ENCODE data around the gene CCNT2. TPM values are rescaled to one million over a fixed set of nuclear protein-coding genes. Genes with fewer than 3 reads are reported as not detected.
A peak's percentile ranks its signal among the peaks of the same experiment; 100 is the strongest.
"Not testable (repeated sequence)": the region's sequence is repeated elsewhere in the genome, so short reads cannot be mapped to it uniquely, and the experiment has no call there.

Gene CCNT2
- total RNA-seq, 1 experiment from 2014 or later = 41.7 TPM

- ChIA-PET POLR2A (ENCODE audit: low non-redundant PET) (no interaction called here), CTCF (no interaction called here)
- no peaks in the 10 kb centered on the region for H3K4me1 ChIP-seq (ENCODE audit: insufficient read depth, low read length, poor library complexity, severe bottlenecking)
- TF ChIP-seq EZH2 (IDR thresholded peaks at IDR 0.05; ENCODE audit: borderline replicate concordance, low read depth, low read length, poor library complexity, severe bottlenecking) (no peak), CTCF (conservative IDR thresholded peaks at IDR 0.05; ENCODE audit: low read depth, low read length) (no peak)
- no peak overlapping the region for H3K27ac ChIP-seq (ENCODE audit: low read depth, low read length, poor library complexity, severe bottlenecking)
- H3K27me3 ChIP-seq (replicated peaks; ENCODE audit: insufficient read depth, low read depth, low read length, poor library complexity) = no peaks in the 10 kb centered on the region
- peaks cover 46% of the 10 kb centered on the region for H3K36me3 ChIP-seq (ENCODE audit: insufficient read depth, low read length, poor library complexity, severe bottlenecking)
- intact Hi-C loops (cut with micrococcal nuclease; ENCODE audit: unreplicated experiment) = no loop called here
- BruUV-seq (replicated peaks) = TSS peak; percentile 7
- no peak overlapping the region for H3K4me3 ChIP-seq (ENCODE audit: low read depth, low read length, poor library complexity, severe bottlenecking)
- no peaks in the 10 kb centered on the region for H3K9me3 ChIP-seq (ENCODE audit: low read depth, low read length, poor library complexity, severe bottlenecking)
- no peak for DNase-seq (ENCODE audit: low spot score)
Measured at GRCh38 chr2:134954065-134954464, 35.4 kb downstream of the CCNT2 start.

GRCh38 chr2:134955744-134956143, 37.1 kb downstream of the CCNT2 start:
- intact Hi-C loops (cut with micrococcal nuclease; ENCODE audit: unreplicated experiment) = no loop called here
- no peak overlapping the region for H3K27ac ChIP-seq (ENCODE audit: low read depth, low read length, poor library complexity, severe bottlenecking)
- CTCF ChIA-PET = no interaction called here
- no peaks in the 10 kb centered on the region for H3K4me1 ChIP-seq (ENCODE audit: insufficient read depth, low read length, poor library complexity, severe bottlenecking)
- no peak for DNase-seq (ENCODE audit: low spot score)
- TF ChIP-seq EZH2 (IDR thresholded peaks at IDR 0.05; ENCODE audit: borderline replicate concordance, low read depth, low read length, poor library complexity, severe bottlenecking) = no peak
- no peak for TF ChIP-seq CTCF (conservative IDR thresholded peaks at IDR 0.05; ENCODE audit: low read depth, low read length)
- no peak overlapping the region for H3K4me3 ChIP-seq (ENCODE audit: low read depth, low read length, poor library complexity, severe bottlenecking)
- peaks cover 37% of the 10 kb centered on the region for H3K36me3 ChIP-seq (ENCODE audit: insufficient read depth, low read length, poor library complexity, severe bottlenecking)
- POLR2A ChIA-PET (ENCODE audit: low non-redundant PET) = no interaction called here
- no TSS peak for BruUV-seq (replicated peaks)
- H3K9me3 ChIP-seq (ENCODE audit: low read depth, low read length, poor library complexity, severe bottlenecking) = no peaks in the 10 kb centered on the region
- no peaks in the 10 kb centered on the region for H3K27me3 ChIP-seq (replicated peaks; ENCODE audit: insufficient read depth, low read depth, low read length, poor library complexity)

DNA sequence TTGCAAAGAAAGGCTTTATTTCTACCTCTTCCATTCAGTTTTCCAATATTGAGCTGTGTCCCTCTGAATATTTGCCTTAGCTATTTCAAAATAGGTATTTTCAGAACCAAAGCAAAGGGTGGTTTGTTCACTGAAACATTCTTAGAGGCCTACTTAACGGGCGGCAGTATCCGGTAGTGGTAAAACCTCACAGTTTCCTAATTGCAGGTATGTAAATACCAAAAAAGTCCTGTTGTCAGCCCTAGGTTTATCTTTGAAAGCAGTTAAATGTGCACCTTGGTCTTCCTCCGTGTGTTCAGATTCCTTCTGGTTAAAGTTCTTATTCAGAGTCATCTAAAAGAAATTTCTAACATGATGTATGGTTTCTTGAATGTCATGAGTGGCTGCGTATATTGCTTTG, 38.9 kb downstream of the CCNT2 start:
- DNase-seq (ENCODE audit: low spot score) = no peak
- TF ChIP-seq CTCF (conservative IDR thresholded peaks at IDR 0.05; ENCODE audit: low read depth, low read length) (no peak), EZH2 (IDR thresholded peaks at IDR 0.05; ENCODE audit: borderline replicate concordance, low read depth, low read length, poor library complexity, severe bottlenecking) (no peak)
- H3K9me3 ChIP-seq (ENCODE audit: low read depth, low read length, poor library complexity, severe bottlenecking) = no peaks in the 10 kb centered on the region
- H3K4me1 ChIP-seq (ENCODE audit: insufficient read depth, low read length, poor library complexity, severe bottlenecking) = no peaks in the 10 kb centered on the region
- no peaks in the 10 kb centered on the region for H3K27me3 ChIP-seq (replicated peaks; ENCODE audit: insufficient read depth, low read depth, low read length, poor library complexity)
- POLR2A ChIA-PET (ENCODE audit: low non-redundant PET) = no interaction called here
- H3K4me3 ChIP-seq (ENCODE audit: low read depth, low read length, poor library complexity, severe bottlenecking) = no peak overlapping the region
- intact Hi-C loops (cut with micrococcal nuclease; ENCODE audit: unreplicated experiment) = no loop called here
- CTCF ChIA-PET = no interaction called here
- no peak overlapping the region for H3K27ac ChIP-seq (ENCODE audit: low read depth, low read length, poor library complexity, severe bottlenecking)
- no TSS peak for BruUV-seq (replicated peaks)
- peaks cover 37% of the 10 kb centered on the region for H3K36me3 ChIP-seq (ENCODE audit: insufficient read depth, low read length, poor library complexity, severe bottlenecking)

DNA sequence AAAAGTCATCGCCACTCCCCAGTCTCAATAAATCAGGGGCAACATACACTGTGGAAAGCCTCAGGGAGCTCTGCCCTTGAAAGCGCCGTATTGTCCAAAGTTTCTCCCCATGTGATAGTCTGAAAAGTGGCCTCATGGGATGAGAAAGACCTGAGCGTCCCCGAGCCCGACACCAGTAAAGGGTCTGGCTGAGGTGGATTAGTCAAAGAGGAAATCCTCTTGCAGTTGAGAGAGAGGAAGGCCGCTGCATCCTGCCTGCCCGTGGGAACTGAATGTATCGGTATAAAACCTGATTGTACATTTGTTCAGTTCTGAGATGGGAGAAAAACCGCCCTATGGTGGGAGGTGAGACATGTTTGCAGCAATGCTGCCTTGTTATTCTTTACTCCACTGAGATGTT, 48.5 kb downstream of the CCNT2 start:
- CTCF ChIA-PET; H3K27me3 ChIP-seq (replicated peaks; ENCODE audit: insufficient read depth, low read depth, low read length, poor library complexity); BruUV-seq (replicated peaks); POLR2A ChIA-PET (ENCODE audit: low non-redundant PET); H3K4me3 ChIP-seq (ENCODE audit: low read depth, low read length, poor library complexity, severe bottlenecking); H3K36me3 ChIP-seq (ENCODE audit: insufficient read depth, low read length, poor library complexity, severe bottlenecking); H3K9me3 ChIP-seq (ENCODE audit: low read depth, low read length, poor library complexity, severe bottlenecking); intact Hi-C loops (cut with micrococcal nuclease; ENCODE audit: unreplicated experiment); DNase-seq (ENCODE audit: low spot score); H3K27ac ChIP-seq (ENCODE audit: low read depth, low read length, poor library complexity, severe bottlenecking); H3K4me1 ChIP-seq (ENCODE audit: insufficient read depth, low read length, poor library complexity, severe bottlenecking): not testable (repeated sequence)
